COLO829 (cell line): ENCODE measurements around the gene ABCA9.
A peak's percentile ranks its signal among the peaks of the same experiment; 100 is the strongest.

ENCODE experiments used
- DNase-seq: peaks from one replicate; pipeline ENCODE4 v3.0.0; 2012; ENCODE audit warnings: low spot score

ABCA9 gene

GRCh38 chr17:69067274-69068047 is 6.7 kb upstream of the ABCA9 start:
- DNase-seq: peak; percentile 25

DNA sequence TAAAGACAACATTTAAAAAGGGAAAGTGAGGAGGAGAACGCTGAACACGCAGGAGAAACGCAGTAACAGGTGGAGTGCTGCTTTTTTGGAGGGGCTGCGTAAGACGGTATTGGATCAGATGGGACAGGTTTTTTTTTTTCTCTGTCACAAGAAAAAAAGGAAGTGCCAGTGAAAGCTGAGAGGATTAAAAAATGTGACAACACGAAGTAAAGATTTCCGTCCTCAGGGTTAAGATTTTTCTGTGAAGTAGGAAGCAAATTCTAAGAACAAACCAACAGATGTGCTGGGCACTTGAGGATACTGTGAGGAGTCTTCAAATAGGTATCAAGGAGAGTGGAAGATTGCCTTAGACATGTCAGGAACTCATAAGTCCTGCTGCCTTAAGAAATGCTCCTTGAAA is 5.8 kb upstream of the ABCA9 start:
- DNase-seq: no peak

GRCh38 chr17:69065113-69065512 is 4.4 kb upstream of the ABCA9 start:
- no peak for DNase-seq

GRCh38 chr17:69064476-69064875 is 3.7 kb upstream of the ABCA9 start:
- DNase-seq: no peak

DNA sequence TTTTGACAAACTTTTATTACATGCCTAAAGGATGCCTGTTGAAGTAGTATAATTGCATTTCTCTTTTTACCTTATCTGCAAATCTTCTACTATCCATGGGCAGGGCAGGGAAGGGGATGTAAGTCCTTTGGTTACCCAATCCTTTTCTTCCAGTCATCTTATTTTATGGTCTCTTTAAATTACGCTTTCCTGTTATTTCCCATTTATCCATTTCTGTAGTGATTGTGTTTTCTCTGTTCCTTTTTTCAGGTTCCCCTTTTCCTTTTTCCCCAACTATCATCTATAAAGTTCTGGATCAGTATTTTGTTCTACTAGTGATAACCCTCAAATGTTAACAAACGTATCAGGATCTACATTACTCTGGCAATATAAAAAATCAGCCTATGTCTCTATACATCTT is 3.3 kb upstream of the ABCA9 start:
- DNase-seq: no peak

DNA sequence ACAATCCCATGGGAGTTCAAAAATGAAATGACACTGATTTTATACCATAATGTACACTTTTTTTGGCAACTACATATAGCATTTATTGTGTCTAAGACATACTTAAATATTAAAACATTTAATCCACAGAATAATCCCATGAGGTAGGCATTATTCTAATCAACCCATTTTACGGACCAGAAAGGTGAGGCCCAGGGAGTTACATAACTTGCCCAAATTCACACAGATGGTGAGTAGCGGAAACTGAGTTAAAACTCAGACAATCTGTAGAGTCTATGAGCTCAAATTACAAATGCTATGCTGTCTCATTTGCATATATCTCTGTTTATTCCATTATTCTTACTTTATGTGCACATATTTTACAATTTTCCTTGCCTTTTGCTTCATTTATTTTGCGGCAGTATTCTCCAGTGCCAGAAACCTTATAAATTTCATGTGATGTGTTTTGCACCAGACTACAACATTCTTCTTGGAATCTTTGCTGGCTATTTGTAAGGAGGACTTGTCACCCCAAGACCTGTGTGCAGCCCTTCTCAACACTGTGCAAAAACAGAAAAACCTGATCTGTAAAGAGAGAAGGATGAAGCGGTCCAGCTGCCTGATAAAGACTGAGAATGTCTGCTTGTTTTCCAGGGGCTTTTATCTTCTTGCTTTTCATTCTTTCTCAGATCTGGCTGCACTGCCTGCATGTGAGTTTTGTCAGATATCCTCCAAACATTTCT is 2.3 kb upstream of the ABCA9 start:
- DNase-seq: no peak

DNA sequence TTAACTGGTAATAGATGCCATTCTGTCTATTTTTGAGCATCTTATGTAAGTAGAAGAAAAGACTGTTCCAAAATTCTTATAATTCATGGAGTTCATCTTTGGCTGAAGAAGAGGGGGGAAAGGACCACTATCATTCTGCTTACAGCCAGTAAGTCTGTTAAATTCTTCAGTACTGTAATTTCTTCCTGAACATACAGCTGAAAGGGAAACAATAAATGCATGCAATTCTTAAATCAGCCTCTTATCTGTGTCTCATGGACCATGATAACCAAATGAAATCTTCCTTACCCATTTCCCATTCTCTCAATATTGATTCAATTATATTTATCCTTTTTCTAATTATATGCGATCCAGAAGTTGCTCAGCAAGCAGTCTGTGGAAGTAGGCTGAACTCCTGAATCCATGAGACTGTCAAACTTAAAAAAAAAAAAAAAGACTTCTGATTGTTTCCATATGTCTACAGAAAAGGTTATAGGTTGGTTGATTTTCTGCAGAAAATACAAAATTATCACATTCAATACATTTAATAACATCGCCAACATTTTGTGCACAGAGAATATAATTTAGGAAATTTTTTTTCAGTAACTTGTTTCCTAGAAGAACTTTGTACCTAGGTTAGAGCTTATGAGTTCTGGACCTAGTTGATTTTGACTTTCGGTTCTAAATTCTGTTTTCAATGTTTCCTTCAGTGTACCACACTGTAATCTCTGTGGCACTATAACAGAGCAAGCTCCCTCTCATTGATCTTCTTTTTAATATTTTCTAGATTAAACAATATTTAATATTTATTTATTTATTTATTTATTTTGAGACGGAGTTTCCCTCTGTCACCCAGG is 1.2 kb upstream of the ABCA9 start:
- no peak for DNase-seq

DNA sequence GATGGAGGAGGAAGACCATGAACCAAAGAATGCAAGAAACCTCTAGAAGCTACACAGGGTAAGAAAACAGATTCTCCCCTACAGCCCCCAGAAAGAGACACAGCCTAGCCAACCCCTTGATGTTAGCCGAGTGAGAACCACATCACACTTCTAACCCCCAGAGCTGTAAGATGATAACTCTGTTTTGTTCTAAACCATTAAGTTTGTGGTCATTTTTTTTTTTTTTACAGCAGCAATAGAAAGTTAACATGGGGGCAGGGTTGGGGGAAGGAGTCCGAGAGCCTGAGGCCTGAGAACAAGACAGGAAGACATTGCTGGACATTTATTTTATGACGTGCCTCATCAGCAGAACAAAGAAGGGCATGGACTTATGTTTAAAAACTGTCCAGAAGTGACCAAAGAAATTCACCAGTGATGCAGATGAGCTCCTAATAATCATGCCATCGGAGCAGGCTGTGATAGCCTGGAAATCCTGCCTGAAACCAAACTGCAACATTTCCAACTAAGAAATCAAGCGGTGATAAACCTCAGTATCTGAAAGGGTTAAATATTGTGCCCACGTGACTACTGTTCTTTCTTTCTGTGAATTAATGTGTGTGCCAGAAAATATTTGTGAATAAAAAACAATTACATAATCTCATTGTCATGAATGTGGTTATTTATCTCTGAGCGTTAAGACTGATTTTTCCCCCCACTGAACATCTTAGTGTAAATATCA is 1.1 kb downstream of the ABCA9 start:
- DNase-seq: no peak

DNA sequence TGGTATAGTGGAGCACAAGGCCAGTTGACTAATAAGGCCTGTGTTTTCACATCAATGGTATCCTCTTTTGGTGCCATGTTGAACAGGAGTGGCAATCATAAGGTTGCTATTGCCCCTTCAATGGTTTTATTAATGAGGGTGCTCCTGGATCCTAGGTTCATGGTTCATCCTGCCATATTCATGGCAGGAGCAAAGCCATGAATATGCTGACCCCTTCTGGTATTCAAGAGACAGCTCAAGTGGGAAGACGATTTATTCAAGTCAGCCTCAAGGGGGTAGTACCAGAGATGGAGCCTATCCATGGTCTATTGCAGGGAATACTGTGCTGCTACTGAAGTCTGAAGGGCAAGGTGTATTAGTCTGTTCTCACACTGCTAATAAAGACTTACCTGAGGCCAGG is 2.6 kb downstream of the ABCA9 start:
- DNase-seq: no peak

DNA sequence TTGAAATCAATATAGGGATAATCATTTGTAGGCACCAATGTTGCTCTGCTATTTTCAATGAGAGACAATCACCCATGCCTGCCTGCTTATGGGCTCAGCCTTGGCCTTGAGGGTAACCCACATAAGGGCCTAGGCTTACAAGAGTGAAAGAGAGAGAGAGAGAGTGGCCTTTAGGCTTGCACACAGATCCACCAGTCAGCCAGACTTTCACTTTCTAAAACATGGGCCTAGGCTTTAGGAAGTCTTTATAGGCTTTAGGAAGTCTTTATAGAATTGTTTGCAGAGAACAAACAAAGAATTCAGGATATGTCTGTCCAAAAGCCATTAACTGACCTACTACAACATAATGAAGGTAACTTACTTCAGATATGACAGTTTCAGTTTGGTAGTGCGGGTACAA is 3.4 kb downstream of the ABCA9 start:
- DNase-seq: no peak

- no peak for DNase-seq
These were observed 4.4 kb downstream of the ABCA9 start for GRCh38 chr17:69056179-69056823.

DNA sequence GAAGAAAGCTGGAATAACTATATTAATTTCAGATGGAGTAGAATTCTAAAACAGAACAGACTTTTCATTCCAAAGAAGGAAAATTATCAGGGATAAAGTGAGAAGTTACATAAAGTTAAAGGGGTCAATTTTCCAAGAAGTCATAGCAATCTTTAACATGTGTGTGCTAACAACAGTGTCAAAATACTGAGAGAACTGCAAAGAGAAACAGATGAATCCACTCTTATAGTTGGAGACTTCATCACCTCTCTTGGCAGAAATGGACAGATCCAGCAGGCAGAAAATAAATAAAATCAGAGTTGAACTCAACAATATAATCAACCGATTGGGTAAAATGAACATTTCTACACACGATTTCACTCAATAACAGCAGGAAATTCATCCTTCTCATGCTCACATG is 5.4 kb downstream of the ABCA9 start:
- DNase-seq: no peak

GRCh38 chr17:69050999-69051775 is 9.5 kb downstream of the ABCA9 start:
- no peak for DNase-seq

- DNase-seq: no peak
These were observed 12.1 kb downstream of the ABCA9 start for GRCh38 chr17:69048634-69049033.

DNA sequence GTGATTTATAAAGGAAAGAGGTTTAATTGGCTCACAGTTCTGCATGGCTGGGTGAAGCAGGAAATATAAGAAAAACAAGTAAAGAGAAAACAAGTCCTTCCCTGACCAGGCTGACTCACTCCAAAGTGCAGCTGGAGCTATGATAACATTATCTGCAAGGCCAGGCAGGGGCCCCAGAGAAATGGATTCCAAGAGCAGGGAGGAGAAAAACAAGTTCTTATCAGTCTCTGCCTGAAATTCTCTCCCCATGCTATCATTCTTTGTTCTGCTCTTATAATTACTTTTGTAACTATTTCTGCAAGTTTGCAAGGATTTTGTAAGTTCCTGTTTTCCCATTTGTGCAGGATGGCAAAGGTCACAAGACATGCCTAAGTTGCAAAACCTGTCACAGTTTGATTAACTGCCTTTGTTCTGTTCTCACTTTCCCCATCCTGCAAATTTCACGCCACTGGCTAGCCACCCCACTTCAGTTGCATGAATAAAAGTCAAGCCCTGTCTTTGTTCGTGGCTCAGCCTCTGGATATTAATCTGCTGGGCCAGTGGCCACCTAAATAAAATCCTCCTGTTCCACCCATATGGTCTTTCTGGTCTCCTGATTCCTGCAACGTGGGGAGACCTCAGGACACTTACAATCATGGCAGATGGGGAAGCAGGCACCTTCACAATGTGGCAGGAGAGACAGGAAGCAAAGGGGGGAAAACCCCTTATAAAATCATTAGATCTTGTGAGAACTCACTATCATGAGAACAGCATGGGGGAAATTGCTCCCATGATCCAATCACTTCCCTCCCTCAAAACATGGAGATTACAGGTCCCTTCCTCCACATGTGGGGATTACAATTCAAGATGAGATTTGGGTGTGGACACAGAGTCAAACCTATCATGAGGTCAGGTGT is 13.1 kb downstream of the ABCA9 start:
- DNase-seq: no peak

DNA sequence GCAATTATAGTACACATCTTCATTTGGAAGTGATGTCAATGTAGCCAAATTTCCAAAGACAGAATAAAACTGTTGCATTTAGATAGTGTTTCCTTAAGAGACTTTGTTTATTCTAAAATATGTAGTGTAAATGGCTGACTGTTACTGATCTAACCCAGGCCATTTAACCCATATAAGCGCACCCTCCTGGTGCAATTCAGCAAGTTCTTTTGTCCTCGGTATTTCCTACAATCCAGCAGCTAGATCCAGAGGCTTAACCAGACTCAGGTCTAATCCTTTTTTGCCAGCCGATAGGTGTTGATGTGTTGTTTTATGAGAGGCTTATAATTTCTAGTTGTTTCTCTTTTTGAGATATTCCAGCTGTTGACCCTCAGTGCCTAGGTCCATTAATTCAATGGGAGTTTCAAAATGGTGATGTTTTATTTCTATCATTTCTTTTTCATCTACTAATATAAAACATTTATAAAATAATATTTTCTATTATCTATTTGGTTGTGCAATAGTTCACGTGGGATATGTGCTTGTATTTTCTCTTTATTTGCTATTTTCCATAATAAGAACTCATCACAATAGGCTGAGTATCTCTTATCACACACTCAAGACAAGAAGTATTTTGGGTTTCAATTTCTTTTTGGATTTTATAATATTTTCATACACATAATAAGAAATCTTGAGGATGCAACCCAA is 14.5 kb downstream of the ABCA9 start:
- DNase-seq: no peak

DNA sequence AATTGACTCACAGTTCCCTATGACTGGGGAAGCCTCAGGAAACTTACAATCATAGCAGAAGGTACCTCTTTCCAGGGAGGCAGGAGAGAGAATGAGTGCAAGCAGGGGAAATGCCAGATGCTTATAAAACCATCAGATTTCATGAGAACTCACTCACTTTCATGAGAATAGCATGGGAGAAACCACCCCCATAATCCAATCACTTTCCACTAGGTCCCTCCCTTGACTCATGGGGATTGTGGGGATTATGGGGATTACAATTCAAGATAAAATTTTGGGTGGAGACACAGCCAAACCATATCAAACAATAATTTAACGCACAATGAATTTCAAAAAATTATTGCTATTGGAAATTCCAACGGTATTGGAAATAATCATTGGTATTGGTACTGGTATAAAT is 15.1 kb downstream of the ABCA9 start:
- no peak for DNase-seq

- DNase-seq: no peak
These were observed 16.4 kb downstream of the ABCA9 start for GRCh38 chr17:69044371-69044770.

DNA sequence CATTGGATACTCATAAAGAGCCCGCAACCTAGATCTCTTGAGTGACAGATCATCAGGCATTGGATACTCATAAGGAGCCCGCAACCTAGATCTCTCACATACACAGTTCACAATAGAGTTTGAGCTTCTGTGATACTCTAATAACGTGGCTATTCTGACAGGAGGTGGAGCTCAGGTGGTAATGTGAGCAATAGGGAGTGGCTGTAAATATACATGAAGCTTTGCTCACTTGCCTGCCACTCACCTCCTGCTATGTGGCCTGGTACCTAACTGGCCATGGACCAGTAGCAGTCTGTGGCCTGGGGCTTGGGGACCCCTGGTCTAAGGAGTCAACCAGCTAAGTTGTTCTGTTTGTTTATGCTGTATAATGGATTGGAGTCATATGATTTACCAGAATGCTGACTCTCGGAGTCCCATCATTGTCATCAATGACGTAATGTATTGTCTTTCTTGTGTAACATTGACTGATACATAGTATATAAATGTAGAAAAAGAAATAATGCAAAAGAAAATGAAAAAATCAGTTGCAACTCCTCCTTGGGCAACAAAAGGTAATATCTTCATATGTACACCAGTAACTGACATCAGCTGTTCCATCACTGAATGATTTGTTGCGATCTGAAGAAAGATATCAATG is 17.5 kb downstream of the ABCA9 start:
- DNase-seq: no peak
